NCI-H1694 (cell line): ENCODE data around the gene PRKG1.

Source experiments
- DNase-seq: peaks from one replicate; lab custom pipeline; 2025; lab: John Stamatoyannopoulos, UW

The PRKG1 gene

DNA sequence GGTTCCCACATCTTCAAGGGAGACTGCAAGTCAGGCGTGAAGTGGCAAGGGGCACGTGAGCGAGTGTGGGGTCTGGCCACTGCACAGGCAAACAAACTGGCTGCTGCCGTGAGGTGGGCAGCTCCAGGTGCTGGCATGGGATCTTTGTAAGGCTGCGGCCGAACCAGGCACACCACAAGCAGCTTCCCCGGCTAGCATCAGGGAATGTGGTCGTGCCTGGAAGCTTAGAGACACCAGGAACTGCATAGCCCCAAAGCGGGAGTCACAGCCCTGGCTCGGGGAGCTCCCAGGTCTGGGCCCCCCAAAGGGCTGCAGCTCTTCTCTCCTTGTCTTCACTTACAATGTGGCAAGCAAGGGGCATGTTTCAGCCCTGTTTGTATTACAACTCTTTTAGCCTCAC, 988.9 kb downstream of the PRKG1 start:
- DNase-seq: no peak

GRCh38 chr10:52064084-52064845, 990.0 kb downstream of the PRKG1 start:
- no peak for DNase-seq

DNA sequence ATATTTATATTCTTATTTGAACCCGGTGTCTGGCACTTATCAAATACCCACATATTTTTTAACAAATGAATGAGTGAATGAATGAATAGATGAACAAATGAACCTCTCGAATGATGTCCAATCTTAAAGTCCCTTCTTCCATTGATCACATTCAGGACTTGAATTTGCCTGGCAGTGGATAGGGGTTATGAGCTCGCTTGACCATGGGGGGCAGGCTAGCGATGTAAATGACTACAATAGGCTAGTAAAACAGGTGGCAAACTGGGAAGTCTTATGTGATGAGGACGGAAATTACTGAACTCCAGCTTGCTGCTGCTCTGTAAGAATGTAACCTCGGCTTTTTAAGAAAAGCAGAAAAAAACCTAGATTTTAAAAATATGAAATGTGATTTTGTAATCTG, 992.1 kb downstream of the PRKG1 start:
- DNase-seq: no peak

DNA sequence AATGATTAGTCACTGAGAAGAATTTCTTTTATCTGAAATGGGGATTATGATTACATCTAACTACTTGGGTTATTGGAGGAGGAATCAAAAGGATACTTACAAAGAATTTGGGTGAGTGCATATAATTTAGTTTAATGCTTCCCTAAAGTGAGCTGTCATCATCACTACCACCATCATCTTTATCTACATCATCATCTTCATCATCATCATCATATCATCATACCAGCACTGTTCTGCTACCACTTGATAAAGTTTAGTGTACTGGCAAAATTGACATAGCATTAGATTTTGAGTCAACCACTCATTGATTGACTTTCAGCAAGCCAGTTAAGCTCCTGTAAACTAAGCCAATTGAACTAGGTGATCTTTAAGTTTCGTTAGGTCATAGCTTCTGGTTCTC, 994.2 kb downstream of the PRKG1 start:
- DNase-seq: no peak

GRCh38 chr10:52071814-52072213, 997.5 kb downstream of the PRKG1 start:
- no peak for DNase-seq

DNA sequence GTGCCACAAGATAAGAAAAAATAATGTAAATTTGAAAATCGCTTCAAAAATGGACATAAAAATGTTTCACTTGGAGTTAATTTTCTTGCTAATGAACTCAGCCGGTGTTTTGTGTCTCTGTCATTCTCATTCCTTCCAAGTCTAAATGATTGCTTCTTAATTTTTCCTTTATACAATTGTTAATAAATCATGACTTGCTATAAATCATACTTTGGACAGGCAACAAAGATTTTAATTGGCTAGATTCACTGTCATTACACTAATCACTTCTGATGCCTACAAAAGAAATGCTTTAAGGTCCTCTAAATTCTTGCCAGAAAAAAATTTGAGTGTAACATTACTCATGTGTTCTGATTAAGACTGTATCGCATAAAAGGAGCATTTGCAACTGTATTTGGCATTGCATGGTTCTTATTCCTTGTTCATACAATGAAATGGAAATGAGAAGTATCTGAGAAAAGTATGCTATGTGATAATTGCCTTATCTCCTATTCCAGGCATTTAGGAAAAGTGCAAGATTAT, 1000.3 kb downstream of the PRKG1 start:
- no peak for DNase-seq

DNA sequence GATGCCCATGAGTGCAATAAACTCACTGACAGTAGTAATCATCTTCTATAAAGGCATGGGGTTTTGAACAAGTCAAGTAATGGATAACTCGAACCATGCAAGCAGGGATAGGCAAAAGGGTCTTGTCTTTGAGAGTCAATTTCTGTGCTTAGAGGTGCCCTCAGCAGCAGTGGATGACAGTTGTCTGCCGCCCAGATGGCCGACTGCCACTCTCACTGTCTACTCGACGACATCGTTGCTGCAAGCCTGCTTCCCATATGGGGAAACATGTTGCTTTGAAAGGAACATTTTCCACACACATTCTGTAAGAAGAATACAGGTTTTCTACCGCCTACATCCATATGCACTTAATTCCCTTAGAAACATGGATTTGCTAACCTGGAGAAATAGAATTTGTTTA, 1003.5 kb downstream of the PRKG1 start:
- DNase-seq: no peak

DNA sequence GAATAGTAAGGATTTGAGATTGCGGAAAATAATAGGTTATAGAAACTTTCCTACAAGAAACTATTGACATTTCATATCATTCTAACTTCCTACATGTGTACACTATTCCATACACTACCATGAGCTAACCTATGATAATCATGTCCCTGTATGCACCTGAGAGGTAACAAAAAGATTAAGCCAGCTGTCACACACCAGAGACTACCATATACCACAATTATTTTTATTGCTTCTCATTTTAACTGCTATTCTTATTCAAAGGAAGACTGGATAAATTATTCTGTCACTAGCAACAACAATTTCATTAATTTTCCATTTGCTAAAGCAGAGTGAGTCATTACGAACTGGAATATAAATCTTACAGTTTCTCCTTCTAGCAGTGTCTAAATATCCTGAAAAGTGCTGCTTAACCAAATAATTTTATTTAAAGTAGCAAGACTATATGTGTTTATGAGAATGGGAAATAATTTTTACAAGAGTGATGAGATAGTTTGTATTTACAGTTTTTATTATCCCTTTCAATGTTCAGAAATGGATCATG, 1004.2 kb downstream of the PRKG1 start:
- DNase-seq: no peak

- DNase-seq: no peak
Observed at GRCh38 chr10:52082307-52082706, 1008.0 kb downstream of the PRKG1 start.

GRCh38 chr10:52083422-52083821, 1009.1 kb downstream of the PRKG1 start:
- DNase-seq: no peak

GRCh38 chr10:52092390-52092789, 1018.1 kb downstream of the PRKG1 start:
- no peak for DNase-seq

- DNase-seq: no peak
Observed at GRCh38 chr10:52098130-52098529, 1023.8 kb downstream of the PRKG1 start.

- DNase-seq: no peak
Observed at GRCh38 chr10:52099026-52099600, 1024.8 kb downstream of the PRKG1 start.

DNA sequence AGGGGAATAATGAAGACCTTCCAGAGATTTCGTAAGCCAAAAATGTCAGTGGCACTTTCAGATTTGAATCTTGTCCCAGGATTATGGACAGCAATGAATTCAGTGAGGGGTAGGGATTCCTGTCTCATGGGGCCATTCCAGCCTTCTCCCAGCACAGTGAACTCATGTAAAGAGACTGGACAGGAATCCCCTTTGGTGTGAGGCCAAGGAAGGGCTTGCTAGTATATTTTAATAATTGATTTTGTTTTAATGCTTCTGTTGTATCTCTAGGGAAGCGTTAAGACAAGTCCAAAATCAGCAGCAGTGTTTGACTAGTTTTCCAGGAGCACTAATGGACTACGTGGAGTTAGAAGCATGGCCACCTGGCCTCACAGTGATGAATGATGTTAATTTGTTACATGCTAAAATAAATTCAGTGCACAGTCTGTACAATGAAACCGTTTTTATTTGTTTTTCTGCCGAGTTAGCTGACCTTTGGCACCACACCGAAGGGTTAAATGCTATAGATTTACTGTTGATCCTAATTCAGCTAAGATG, 1025.8 kb downstream of the PRKG1 start:
- DNase-seq: no peak

DNA sequence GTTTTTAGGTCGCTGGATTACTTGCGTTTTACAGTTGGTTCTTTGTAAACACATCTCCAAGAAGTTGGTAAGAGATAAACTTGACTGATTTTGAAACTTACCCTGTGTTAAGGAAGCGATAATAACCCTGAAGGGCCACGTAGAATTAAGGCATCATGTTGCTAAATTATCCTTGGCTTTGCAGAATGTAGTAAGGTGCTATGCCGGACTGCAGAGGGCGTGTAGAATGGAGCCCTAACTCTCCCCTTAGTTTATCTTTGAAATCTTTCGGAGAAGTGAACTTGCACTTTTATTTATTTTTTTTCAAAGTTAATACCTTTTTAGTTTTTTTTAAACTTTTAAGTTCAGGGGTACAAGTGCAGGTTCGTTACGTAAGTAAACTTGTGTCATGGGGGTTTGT, 1031.0 kb downstream of the PRKG1 start:
- no peak for DNase-seq

DNA sequence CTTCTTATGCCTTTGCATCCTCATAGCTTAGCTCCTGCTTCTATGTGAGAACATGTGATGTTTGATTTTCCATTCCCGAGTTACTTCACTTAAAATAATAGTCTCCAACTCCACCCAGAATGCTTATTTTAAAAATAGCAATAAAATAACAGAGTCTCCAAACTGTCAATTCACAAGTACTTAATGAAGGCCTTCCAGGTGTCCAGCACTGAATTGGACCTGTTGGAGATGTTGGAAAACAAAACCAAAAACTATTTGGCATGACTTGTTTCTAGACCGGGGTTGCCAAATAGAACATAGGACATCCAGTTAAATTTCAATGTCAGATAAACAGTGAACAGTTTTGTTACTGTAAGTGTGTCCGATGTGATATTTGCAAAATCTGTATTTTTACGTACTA, 1031.7 kb downstream of the PRKG1 start:
- no peak for DNase-seq

- DNase-seq: no peak
Observed at GRCh38 chr10:52106899-52107298, 1032.6 kb downstream of the PRKG1 start.

- no peak for DNase-seq
Observed at GRCh38 chr10:52108236-52108635, 1033.9 kb downstream of the PRKG1 start.

GRCh38 chr10:52110576-52110975, 1036.3 kb downstream of the PRKG1 start:
- DNase-seq: no peak

GRCh38 chr10:52111101-52111891, 1037.0 kb downstream of the PRKG1 start:
- no peak for DNase-seq

GRCh38 chr10:52115823-52116222, 1041.5 kb downstream of the PRKG1 start:
- DNase-seq: no peak

GRCh38 chr10:52119507-52119906, 1045.2 kb downstream of the PRKG1 start:
- no peak for DNase-seq
